ENCODE results near the gene IPCEF1.

IPCEF1 gene

GRCh38 chr6:154289818-154290508, 66.6 kb downstream of the IPCEF1 start:
- no peak for DNase-seq

DNA sequence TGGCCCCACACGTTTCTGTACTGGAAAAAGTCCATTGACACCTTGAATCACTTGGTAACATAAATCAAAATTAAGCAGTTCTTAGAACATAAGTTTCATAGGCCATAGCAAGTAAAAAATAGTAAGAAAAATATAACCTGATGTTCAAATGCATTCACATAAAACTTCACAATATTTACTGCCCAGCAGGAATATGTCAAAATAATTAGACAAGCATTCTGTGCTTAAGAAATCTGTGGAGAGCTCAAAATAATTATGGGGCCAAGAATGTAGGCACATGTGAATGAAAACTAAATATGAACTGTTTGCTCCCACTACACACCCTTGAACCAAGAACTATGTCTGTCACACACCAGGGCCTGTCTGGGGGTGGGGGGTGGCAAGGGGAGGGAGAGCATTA, 70.8 kb downstream of the IPCEF1 start:
- no peak for DNase-seq

DNA sequence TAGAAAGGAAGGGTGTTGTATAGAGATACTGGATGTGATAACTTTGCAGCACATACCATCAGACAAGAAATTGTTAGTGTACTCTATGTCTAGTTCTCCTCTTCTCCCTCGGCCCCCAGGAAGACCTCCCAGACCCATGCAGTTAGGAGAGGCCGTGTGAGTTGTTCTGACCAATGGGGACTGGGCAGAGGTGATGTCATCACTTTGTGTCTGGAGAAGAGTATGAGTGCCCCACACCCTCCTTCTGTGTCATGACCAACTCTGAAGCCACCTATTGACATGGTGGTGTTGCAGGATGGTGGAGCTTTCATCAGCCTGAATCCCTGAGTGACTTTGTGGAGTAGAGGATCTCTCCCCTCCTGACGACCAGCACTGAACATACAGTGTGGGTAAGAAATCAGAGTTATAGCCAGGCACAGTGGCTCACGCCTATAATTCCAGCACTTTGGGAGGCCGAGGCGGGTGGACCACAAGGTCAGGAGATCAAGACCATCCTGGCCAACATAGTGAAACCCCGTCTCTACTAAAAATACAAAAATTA, 72.2 kb downstream of the IPCEF1 start:
- no peak for DNase-seq

- DNase-seq: no peak
Measured at GRCh38 chr6:154280521-154280920, 76.1 kb downstream of the IPCEF1 start.

GRCh38 chr6:154277629-154278017, 79.0 kb downstream of the IPCEF1 start:
- peak; percentile 9 to 68 for DNase-seq

GRCh38 chr6:154276810-154277628, 79.6 kb downstream of the IPCEF1 start:
- DNase-seq: no peak

DNA sequence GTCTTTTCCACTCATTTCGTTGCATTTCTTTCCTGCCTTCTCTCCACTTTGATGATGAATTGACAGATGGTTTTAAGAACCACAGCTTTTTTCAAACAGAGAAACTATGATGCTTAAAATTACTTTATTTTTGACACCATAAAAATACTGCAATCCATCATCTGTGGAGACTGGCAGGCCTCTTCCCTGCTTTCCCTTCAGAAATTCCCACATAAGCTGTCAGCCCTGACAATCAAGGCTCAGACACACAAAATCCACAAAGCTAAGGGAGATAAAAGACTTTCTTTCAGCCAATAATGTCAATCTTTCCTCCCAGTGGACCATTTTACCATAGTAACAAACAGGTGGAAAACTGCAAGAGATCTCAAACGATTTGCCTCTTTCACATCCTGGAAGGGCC, 82.4 kb downstream of the IPCEF1 start:
- DNase-seq: no peak

DNA sequence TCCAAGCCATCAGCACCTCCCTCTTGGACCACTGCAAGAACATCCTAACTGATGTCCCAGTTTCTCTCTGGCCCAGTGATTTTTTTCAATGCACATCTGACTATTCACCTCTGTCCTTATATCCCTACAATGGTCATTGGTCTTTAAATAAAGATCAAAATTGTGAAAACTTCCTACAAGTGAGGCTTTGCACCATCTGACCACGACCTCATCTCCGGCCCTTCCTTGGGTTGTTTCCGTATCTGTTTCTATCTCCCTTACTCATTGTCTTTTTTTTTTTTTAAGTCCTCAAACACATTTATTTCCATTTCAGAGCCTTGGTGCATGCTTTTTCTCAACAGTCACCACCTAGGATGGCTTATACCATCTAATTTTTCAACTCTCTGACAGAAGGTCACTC, 88.1 kb downstream of the IPCEF1 start:
- DNase-seq: no peak

- DNase-seq: no peak
Measured at GRCh38 chr6:154267508-154268106, 89.0 kb downstream of the IPCEF1 start.

GRCh38 chr6:154266560-154267099, 90.0 kb downstream of the IPCEF1 start:
- no peak for DNase-seq

GRCh38 chr6:154261688-154262397, 94.8 kb downstream of the IPCEF1 start:
- no peak for DNase-seq

- no peak for DNase-seq
Measured at GRCh38 chr6:154258064-154258757, 98.4 kb downstream of the IPCEF1 start.

DNA sequence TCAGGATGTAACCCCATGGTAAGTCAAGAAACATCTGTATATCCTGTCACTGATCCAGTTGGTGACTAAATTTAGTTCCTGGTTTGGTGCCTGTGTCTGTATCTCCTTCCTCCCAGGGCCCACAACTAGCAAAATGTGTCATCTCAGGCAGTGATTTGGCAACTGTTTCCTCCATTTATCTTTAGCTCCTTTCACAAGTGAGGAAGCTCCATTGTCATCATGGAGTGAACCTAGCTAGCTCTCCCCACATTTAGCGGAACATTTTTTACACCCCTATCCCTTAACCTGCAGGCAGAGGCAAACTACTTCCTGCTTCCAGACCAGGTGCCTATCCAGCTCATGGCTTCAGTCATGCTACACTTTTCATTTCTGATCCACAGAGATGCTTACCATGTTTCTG, 99.5 kb downstream of the IPCEF1 start:
- no peak for DNase-seq

- no peak for DNase-seq
Measured at GRCh38 chr6:154252678-154253077, 103.9 kb downstream of the IPCEF1 start.

DNA sequence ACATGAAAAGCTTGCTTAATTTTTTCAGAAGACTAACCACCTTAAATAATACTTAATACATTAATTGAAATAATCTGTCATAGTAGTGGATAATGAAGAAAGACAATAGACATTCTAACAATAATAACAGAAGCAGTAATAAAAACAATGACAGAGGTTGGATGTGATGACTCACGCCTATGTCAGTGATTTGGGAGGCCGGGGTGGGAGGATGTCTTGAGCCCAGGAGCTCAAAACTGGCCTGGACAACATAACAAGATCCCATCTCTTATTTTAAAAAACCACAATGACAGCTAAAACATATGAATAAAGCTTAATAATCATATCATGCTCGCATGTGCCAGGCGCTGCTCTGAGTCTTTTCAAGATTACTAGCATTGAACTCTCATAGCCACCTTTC, 105.5 kb downstream of the IPCEF1 start:
- no peak for DNase-seq

DNA sequence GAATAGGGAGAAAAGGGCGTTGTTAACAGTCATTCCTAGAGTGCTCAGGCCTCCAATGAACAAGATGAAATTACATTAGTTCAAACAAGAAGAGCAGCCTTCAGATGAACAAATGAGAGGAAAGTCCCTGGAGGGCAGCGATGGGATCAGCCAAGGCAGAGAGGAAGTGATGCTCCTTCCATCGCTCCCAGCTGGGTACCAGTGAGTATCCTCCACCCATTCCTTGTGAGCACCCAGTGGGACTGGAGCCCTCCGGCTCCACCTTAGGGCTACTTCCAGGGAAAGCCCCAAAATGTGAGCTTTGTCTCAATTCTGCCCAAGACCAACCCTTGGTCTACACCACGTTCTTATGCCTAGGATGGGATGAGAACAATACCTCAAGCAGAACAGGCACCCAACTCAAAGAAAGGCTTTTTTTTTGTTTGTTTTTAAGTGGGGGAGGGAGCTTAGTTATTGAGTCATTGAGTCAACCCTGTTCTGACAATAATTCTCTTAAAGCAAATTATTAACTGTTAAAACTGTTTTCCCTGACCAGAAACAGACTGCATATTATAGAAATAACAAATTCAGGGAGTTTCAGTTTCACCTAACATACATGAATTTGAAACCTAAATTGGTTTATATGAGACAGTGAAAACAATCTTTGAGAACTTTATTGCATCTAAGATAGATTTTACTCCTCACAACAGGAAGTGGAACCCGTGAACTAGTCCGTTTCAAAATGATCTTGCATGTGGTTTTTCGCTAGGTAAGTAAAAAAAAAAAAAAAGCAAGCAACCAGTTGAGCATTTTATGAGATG, 106.9 kb downstream of the IPCEF1 start:
- no peak for DNase-seq

GRCh38 chr6:154247119-154247861, 109.3 kb downstream of the IPCEF1 start:
- peak in 1 of 2 experiments; percentile 37 for DNase-seq

- no peak for DNase-seq
Measured at GRCh38 chr6:154246723-154247118, 109.9 kb downstream of the IPCEF1 start.

- DNase-seq: no peak
Measured at GRCh38 chr6:154245506-154245905, 111.1 kb downstream of the IPCEF1 start.
